Mesothelial cell of epicardium (in vitro differentiated cells): ENCODE data around the gene SOX21. TPM values are rescaled to one million over a fixed set of nuclear protein-coding genes. Genes with fewer than 3 reads are reported as not detected.
"Not testable (repeated sequence)": the region's sequence is repeated elsewhere in the genome, so short reads cannot be mapped to it uniquely, and the experiment has no call there.

Experiments
- DNase-seq, 2 experiments: peaks; one replicate each; pipeline ENCODE4 v3.0.0; 2021; ENCODE audit warnings: low spot score in 2 of 2; ENCODE audit not compliant: unreplicated experiment in 2 of 2
- H3K27ac Mint-ChIP-seq: 2 replicates; pipeline ENCODE4 v1.8.0; 2021; ENCODE audit warnings: mixed read lengths
- H3K27me3 Mint-ChIP-seq: 2 replicates; pipeline ENCODE4 v1.8.0; 2021; ENCODE audit warnings: low read depth, mixed read lengths
- H3K36me3 Mint-ChIP-seq: 2 replicates; pipeline ENCODE4 v1.8.0; 2021; ENCODE audit warnings: mixed read lengths
- H3K4me1 Mint-ChIP-seq: 2 replicates; pipeline ENCODE4 v1.8.0; 2021; ENCODE audit warnings: mixed read lengths
- H3K4me3 Mint-ChIP-seq: 2 replicates; pipeline ENCODE4 v1.8.0; 2021; ENCODE audit warnings: mild to moderate bottlenecking, moderate library complexity, mixed read lengths
- H3K9me3 Mint-ChIP-seq: 2 replicates; pipeline ENCODE4 v1.8.0; 2021; ENCODE audit warnings: mixed read lengths
- total RNA-seq: library from RNA; stranded (reverse); gene quantifications from 3 replicates; pipeline ENCODE4 v1.2.1, GENCODE V29; 2021
- TF ChIP-seq, protein P1 (sequence below): fragments of 200-600 bp; sonication (generic); IDR thresholded peaks from one replicate; pipeline ENCODE4 v1.5.0; 2021; ENCODE audit warnings: antibody characterized with exemption; ENCODE audit not compliant: unreplicated experiment

SOX21 gene
- total RNA-seq, 1 donor from 2014 or later: not detected

- Mint-ChIP-seq H3K27ac (no peak overlapping the region), H3K36me3 (no peaks in the 10 kb centered on the region), H3K4me3 (no peak overlapping the region), H3K4me1 (no peaks in the 10 kb centered on the region), H3K27me3 (peaks cover 19% of the 10 kb centered on the region), H3K9me3 (no peaks in the 10 kb centered on the region)
- no peak for DNase-seq
- TF ChIP-seq, protein P1, sequence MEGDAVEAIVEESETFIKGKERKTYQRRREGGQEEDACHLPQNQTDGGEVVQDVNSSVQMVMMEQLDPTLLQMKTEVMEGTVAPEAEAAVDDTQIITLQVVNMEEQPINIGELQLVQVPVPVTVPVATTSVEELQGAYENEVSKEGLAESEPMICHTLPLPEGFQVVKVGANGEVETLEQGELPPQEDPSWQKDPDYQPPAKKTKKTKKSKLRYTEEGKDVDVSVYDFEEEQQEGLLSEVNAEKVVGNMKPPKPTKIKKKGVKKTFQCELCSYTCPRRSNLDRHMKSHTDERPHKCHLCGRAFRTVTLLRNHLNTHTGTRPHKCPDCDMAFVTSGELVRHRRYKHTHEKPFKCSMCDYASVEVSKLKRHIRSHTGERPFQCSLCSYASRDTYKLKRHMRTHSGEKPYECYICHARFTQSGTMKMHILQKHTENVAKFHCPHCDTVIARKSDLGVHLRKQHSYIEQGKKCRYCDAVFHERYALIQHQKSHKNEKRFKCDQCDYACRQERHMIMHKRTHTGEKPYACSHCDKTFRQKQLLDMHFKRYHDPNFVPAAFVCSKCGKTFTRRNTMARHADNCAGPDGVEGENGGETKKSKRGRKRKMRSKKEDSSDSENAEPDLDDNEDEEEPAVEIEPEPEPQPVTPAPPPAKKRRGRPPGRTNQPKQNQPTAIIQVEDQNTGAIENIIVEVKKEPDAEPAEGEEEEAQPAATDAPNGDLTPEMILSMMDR: no peak
These were observed 36.8 kb upstream of the SOX21 start for GRCh38 chr13:94749162-94749561.

DNA sequence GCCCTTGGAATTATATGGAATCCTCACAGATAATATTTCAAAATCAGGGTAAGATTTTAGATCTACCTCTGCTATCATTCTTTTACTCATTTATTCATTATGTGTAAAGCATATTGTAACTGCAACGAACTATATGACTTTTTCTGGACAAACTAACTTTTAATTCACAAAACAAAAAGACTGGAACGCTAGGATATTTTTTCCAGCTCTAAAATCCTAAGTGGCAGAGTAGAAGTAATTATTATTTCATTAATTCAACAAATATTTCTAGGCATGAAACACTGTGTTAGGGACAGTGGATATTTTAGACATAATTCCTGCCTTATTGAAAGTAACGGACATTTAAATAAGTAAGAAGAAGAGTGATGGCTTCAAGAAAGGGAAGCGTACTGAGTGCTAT lies 26.9 kb upstream of the SOX21 start:
- Mint-ChIP-seq H3K4me3 (no peak overlapping the region), H3K9me3 (no peaks in the 10 kb centered on the region), H3K4me1 (no peaks in the 10 kb centered on the region)

DNA sequence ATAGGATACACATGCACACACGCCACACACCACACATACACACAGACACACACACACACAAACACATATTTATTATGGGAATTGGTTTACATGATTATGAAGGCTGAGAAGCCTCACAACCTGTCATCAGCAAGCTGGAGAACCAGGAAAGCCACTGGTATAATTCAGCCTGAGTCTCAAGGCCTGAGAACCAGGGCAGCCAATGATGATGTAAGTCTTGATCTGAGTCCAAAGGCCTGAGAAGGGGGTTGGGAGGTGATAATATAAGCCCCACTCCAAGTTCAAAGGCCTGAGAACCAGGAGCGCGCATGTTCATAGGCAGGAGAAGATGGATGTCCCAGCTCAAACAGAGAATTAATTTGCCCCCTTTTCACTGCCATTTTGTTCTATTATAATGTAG lies 18.7 kb upstream of the SOX21 start:
- Mint-ChIP-seq H3K27ac (no peak overlapping the region), H3K27me3 (peaks cover 7% of the 10 kb centered on the region), H3K4me3 (no peak overlapping the region), H3K4me1 (no peaks in the 10 kb centered on the region), H3K36me3 (no peaks in the 10 kb centered on the region), H3K9me3 (peaks cover 9% of the 10 kb centered on the region)
- TF ChIP-seq, protein P1: no peak
- no peak for DNase-seq

More for the DNA sequence above, 26.9 kb upstream of the SOX21 start:
- no peak overlapping the region for H3K27ac Mint-ChIP-seq
- DNase-seq: no peak
- peaks cover 24% of the 10 kb centered on the region for H3K27me3 Mint-ChIP-seq
- TF ChIP-seq, protein P1: no peak
- no peaks in the 10 kb centered on the region for H3K36me3 Mint-ChIP-seq

DNA sequence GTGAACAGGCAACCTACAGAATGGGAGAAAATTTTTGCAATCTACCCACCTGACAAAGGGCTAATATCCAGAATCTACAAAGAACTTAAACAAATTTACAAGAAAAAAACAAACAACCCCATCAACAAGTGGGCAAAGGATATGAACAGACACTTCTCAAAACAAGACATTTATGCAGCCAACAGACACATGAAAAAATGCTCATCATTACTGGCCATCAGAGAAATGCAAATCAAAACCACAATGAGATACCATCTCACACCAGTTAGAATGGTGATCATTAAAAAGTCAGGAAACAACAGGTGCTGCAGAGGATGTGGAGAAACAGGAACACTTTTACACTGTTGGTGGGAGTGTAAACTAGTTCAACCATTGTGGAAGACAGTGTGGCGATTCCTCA lies 17.6 kb upstream of the SOX21 start:
- H3K4me3 Mint-ChIP-seq, H3K4me1 Mint-ChIP-seq, DNase-seq, H3K27ac Mint-ChIP-seq, H3K27me3 Mint-ChIP-seq, H3K36me3 Mint-ChIP-seq: not testable (repeated sequence)
- H3K9me3 Mint-ChIP-seq: peaks cover 13% of the 10 kb centered on the region

DNA sequence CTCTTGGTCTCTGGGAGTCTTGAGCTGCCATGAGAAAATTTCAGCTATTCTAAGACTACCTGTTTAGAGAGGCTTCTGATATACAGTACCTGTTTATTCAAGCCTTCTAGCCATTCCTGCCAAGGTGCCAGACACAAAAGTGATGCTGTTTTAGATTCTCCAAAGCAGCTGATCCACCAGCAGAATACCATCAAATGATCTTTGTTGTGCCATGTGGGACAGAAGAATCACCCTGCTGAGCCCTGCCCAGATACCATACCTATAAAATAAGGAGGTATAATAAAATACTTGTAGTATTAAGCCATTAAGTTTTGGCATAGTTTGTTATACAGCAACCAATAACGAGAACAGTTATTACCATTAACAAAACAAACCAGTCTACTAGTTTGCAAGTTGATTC lies 14.1 kb upstream of the SOX21 start:
- DNase-seq: no peak
- no peaks in the 10 kb centered on the region for H3K4me1 Mint-ChIP-seq
- H3K4me3 Mint-ChIP-seq: no peak overlapping the region
- TF ChIP-seq, protein P1: no peak
- peaks cover 13% of the 10 kb centered on the region for H3K27me3 Mint-ChIP-seq
- no peaks in the 10 kb centered on the region for H3K36me3 Mint-ChIP-seq
- H3K9me3 Mint-ChIP-seq: peaks cover 13% of the 10 kb centered on the region
- no peak overlapping the region for H3K27ac Mint-ChIP-seq

GRCh38 chr13:94722609-94723345 lies 10.4 kb upstream of the SOX21 start:
- H3K4me1 Mint-ChIP-seq: no peaks in the 10 kb centered on the region
- no peaks in the 10 kb centered on the region for H3K36me3 Mint-ChIP-seq
- no peak overlapping the region for H3K4me3 Mint-ChIP-seq
- DNase-seq: no peak
- no peak overlapping the region for H3K27ac Mint-ChIP-seq
- TF ChIP-seq, protein P1: no peak
- H3K27me3 Mint-ChIP-seq: peaks cover 26% of the 10 kb centered on the region
- peaks cover 4% of the 10 kb centered on the region for H3K9me3 Mint-ChIP-seq

DNA sequence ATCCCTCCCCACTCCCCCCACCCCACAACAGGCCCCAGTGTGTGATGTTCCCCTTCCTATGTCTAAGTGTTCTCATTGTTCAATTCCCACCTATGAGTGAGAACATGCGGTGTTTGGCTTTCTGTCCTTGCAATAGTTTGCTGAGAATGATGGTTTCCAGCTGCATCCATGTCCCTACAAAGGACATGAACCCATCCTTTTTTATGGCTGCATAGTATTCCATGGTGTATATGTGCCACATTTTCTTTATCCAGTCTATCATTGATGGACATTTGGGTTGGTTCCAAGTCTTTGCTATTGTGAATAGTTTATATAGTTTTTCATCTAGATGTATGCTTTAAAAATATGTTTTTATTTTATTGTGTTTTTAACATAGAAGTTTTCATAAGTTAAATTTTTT lies 6.4 kb upstream of the SOX21 start:
- not testable (repeated sequence) for H3K4me1 Mint-ChIP-seq, H3K9me3 Mint-ChIP-seq, H3K36me3 Mint-ChIP-seq, H3K27ac Mint-ChIP-seq, H3K4me3 Mint-ChIP-seq, DNase-seq
- H3K27me3 Mint-ChIP-seq: peaks cover 64% of the 10 kb centered on the region
